ENCODE results near the gene SSRP1. TPM values are rescaled to one million over a fixed set of nuclear protein-coding genes. Genes with fewer than 3 reads are reported as not detected.

The SSRP1 gene
- total and polyA plus RNA-seq, 2 experiments from 2014 or later, result 205 to 216 TPM

- Histone ChIP-seq H4K20me1 (replicated peaks; ENCODE audit: insufficient read depth) (no peaks in the 10 kb centered on the region), H3K4me1 (ENCODE audit: insufficient read depth) (peaks cover 26% of the 10 kb centered on the region), H3K9me2 (ENCODE audit: insufficient read depth) (no peaks in the 10 kb centered on the region), H3K27me3 (ENCODE audit: insufficient read depth) (peaks cover 4% of the 10 kb centered on the region; the same call in 1 of the 2 replicates), H2AFZ (no peak overlapping the region), H3K4me3 (no peak overlapping the region), H3F3A (replicated peaks; ENCODE audit: low read depth) (0 out of 2 replicates have a peak, but pooled peaks cover 6% of the 10 kb centered on the region), H3K27ac (ENCODE audit: low read depth) (no peak overlapping the region), H3K4me2 (no peak overlapping the region), H3K79me2 (replicated peaks; ENCODE audit: insufficient read depth) (no peaks in the 10 kb centered on the region), H3K36me3 (ENCODE audit: insufficient read depth) (no peaks in the 10 kb centered on the region)
- no peak overlapping the region for H3K27ac Mint-ChIP-seq
- peaks cover 25% of the 10 kb centered on the region for H3K27me3 Mint-ChIP-seq (ENCODE audit: insufficient read depth, low read depth, poor library complexity)
- no peaks in the 10 kb centered on the region; the same call in 2 of the 3 replicates for H3K36me3 Mint-ChIP-seq (ENCODE audit: low read depth)
- H3K9me3 Mint-ChIP-seq, result peaks cover 6% of the 10 kb centered on the region
- H3K4me1 Mint-ChIP-seq, result peaks cover 39% of the 10 kb centered on the region
- no peak for TF ChIP-seq ZNF331 (CRISPR knock-in tag; IDR thresholded peaks at IDR 0.05; ENCODE audit: low read depth)
- no peak overlapping the region for H3K4me3 Mint-ChIP-seq
- no peak for ATAC-seq
- DNase-seq (ENCODE audit: low spot score), result no peak
These were observed 11.6 kb upstream of the SSRP1 start for GRCh38 chr11:57347336-57347735.

GRCh38 chr11:57345555-57346211, 10.0 kb upstream of the SSRP1 start:
- H3F3A ChIP-seq (replicated peaks; ENCODE audit: low read depth), result 0 out of 2 replicates have a peak, but pooled peaks cover 3% of the 10 kb centered on the region
- no peaks in the 10 kb centered on the region; the same call in 2 of the 3 replicates for H3K36me3 Mint-ChIP-seq (ENCODE audit: low read depth)
- no peaks in the 10 kb centered on the region for H3K9me3 Mint-ChIP-seq
- H3K4me2 ChIP-seq, result peak overlapping the region; percentile 74
- TF ChIP-seq EZH2phosphoT487 (IDR thresholded peaks at IDR 0.05; ENCODE audit: unreplicated experiment) (no peak), CTCF (conservative IDR thresholded peaks at IDR 0.05; ENCODE audit: low read depth in 2 of 2) (peak; percentile 63 to 83)
- H3K9me2 ChIP-seq (ENCODE audit: insufficient read depth), result no peaks in the 10 kb centered on the region
- no peak overlapping the region; the same call in 2 of the 3 replicates for H3K4me3 Mint-ChIP-seq
- no peaks in the 10 kb centered on the region for H3K79me2 ChIP-seq (replicated peaks; ENCODE audit: insufficient read depth)
- H2AFZ ChIP-seq, result peak overlapping the region; percentile 98
- H3K27me3 Mint-ChIP-seq (ENCODE audit: insufficient read depth, low read depth, poor library complexity), result peaks cover 29% of the 10 kb centered on the region
- no peaks in the 10 kb centered on the region for H4K20me1 ChIP-seq (replicated peaks; ENCODE audit: insufficient read depth)
- peak; percentile 97 for DNase-seq (ENCODE audit: low spot score)
- H3K4me1 Mint-ChIP-seq, result peaks cover 39% of the 10 kb centered on the region
- H3K4me3 ChIP-seq, result peak overlapping the region; percentile 43; the same call in 1 of the 2 replicates
- peaks cover 4% of the 10 kb centered on the region; the same call in 1 of the 2 replicates for H3K27me3 ChIP-seq (ENCODE audit: insufficient read depth)
- ATAC-seq, result peak; percentile 63
- peaks cover 26% of the 10 kb centered on the region for H3K4me1 ChIP-seq (ENCODE audit: insufficient read depth)
- no peak overlapping the region for H3K27ac Mint-ChIP-seq
- H3K36me3 ChIP-seq (ENCODE audit: insufficient read depth), result no peaks in the 10 kb centered on the region
- H3K27ac ChIP-seq (ENCODE audit: low read depth), result no peak overlapping the region

GRCh38 chr11:57344826-57345225, 9.1 kb upstream of the SSRP1 start:
- no peak for DNase-seq (ENCODE audit: low spot score)
- Histone ChIP-seq H3K36me3 (ENCODE audit: insufficient read depth) (no peaks in the 10 kb centered on the region), H3K27me3 (ENCODE audit: insufficient read depth) (peaks cover 4% of the 10 kb centered on the region; the same call in 1 of the 2 replicates), H3K4me1 (ENCODE audit: insufficient read depth) (peaks cover 35% of the 10 kb centered on the region), H3K79me2 (replicated peaks; ENCODE audit: insufficient read depth) (no peaks in the 10 kb centered on the region), H4K20me1 (replicated peaks; ENCODE audit: insufficient read depth) (no peaks in the 10 kb centered on the region), H3F3A (replicated peaks; ENCODE audit: low read depth) (0 out of 2 replicates have a peak, but pooled peaks cover 3% of the 10 kb centered on the region), H3K9me2 (ENCODE audit: insufficient read depth) (no peaks in the 10 kb centered on the region), H2AFZ (peak overlapping the region; percentile 98), H3K27ac (ENCODE audit: low read depth) (no peak overlapping the region), H3K4me2 (no peak overlapping the region), H3K4me3 (no peak overlapping the region)
- no peak overlapping the region for H3K4me3 Mint-ChIP-seq
- TF ChIP-seq CTCF (conservative IDR thresholded peaks at IDR 0.05; ENCODE audit: low read depth in 2 of 2), result peak in 1 of 2 experiments; percentile 22; a peak in 1 of 4 replicates
- no peak for TF ChIP-seq ZNF331 (CRISPR knock-in tag; IDR thresholded peaks at IDR 0.05; ENCODE audit: low read depth)
- no peak overlapping the region for H3K27ac Mint-ChIP-seq
- peaks cover 28% of the 10 kb centered on the region for H3K27me3 Mint-ChIP-seq (ENCODE audit: insufficient read depth, low read depth, poor library complexity)
- no peak for ATAC-seq
- peaks cover 43% of the 10 kb centered on the region for H3K4me1 Mint-ChIP-seq
- H3K36me3 Mint-ChIP-seq (ENCODE audit: low read depth), result no peaks in the 10 kb centered on the region; the same call in 2 of the 3 replicates
- no peaks in the 10 kb centered on the region for H3K9me3 Mint-ChIP-seq
